GM12878 (cell line): ENCODE results near the gene SERINC1. TPM values are rescaled to one million over a fixed set of nuclear protein-coding genes. Genes with fewer than 3 reads are reported as not detected.

ENCODE experiments used
- ATAC-seq: fragments of 200-7000 bp; cut with Tn5 transposase; 3 replicates; pipeline ENCODE4 v1.9.1; 2020; ENCODE audit warnings: mild to moderate bottlenecking, moderate library complexity
- BruUV-seq: library from RNA; stranded (reverse); fragments of 400-500 nt; replicated peaks from 2 replicates; lab custom pipeline; 2021; lab: Mats Ljungman, UMichigan
- CTCF ChIA-PET: fragments of 300-600 bp; sonication (Branson Sonifier 250); formaldehyde crosslinking; extraction: SDS; loops from one replicate; lab custom pipeline; 2021; ENCODE audit warnings: inconsistent platforms; lab: Yijun Ruan, JAX
- POLR2A ChIA-PET: fragments of 350-600 bp; formaldehyde crosslinking; extraction: SDS; loops from one replicate; lab custom pipeline; 2021; ENCODE audit warnings: inconsistent platforms; lab: Charles Lee
- RAD21 ChIA-PET: fragments of 300-600 bp; sonication (Branson Sonifier 250); formaldehyde crosslinking; loops from one replicate; lab custom pipeline; 2023; ENCODE audit warnings: antibody characterized with exemption; ENCODE audit not compliant: unreplicated experiment; lab: Charles Lee
- SMC1A ChIA-PET: fragments of 300-600 bp; sonication (Branson Sonifier 250); formaldehyde crosslinking; loops from one replicate; lab custom pipeline; 2023; ENCODE audit not compliant: unreplicated experiment, uncharacterized antibody; lab: Charles Lee
- DNase-seq: peaks from one replicate; pipeline ENCODE4 v3.0.0-alpha.2; 2011; ENCODE audit warnings: low read depth, low spot score
- FAIRE-seq: peaks from 3 replicates; lab custom pipeline; 2011; peaks lifted over from hg19 to GRCh38; lab: Jason Lieb, UNC
- H2AFZ ChIP-seq: 2 replicates; pipeline ENCODE4 v1.6.0; 2011; ENCODE audit warnings: low read depth, low read length, control low read depth; ENCODE audit not compliant: control insufficient read depth
- H3K27ac ChIP-seq: 2 replicates; pipeline ENCODE4 v1.5.1; 2011; ENCODE audit warnings: control low read depth; ENCODE audit not compliant: control insufficient read depth, insufficient read depth
- H3K27me3 ChIP-seq, 2 experiments: replicated peaks in 1 of 2; 2 replicates each; pipeline versions ENCODE4 v1.6.0 to v1.6.1; 2011; ENCODE audit warnings: low read length in 1 of 2; ENCODE audit not compliant: control insufficient read depth in 2 of 2, insufficient read depth in 2 of 2
- H3K36me3 ChIP-seq, 2 experiments: 2 replicates each; pipeline ENCODE4 v1.5.1; 2011; ENCODE audit warnings: low read length in 1 of 2; ENCODE audit not compliant: control insufficient read depth in 2 of 2, insufficient read depth in 2 of 2
- H3K4me1 ChIP-seq: 2 replicates; pipeline ENCODE4 v1.6.1; 2011; ENCODE audit warnings: mild to moderate bottlenecking, low read length, moderate library complexity, mixed read lengths; ENCODE audit not compliant: control insufficient read depth, insufficient read depth
- H3K4me2 ChIP-seq: 2 replicates; pipeline ENCODE4 v1.6.0; 2011; ENCODE audit warnings: control low read depth; ENCODE audit not compliant: control insufficient read depth, insufficient read depth
- H3K4me3 ChIP-seq: fragments of 200-600 bp; sonication (generic); 2 replicates; pipeline ENCODE4 v1.5.1; 2016
- H3K79me2 ChIP-seq: 2 replicates; pipeline ENCODE4 v1.6.0; 2011; ENCODE audit warnings: low read length; ENCODE audit not compliant: control insufficient read depth, insufficient read depth
- H3K9ac ChIP-seq: 2 replicates; pipeline ENCODE4 v1.8.0; 2011; ENCODE audit warnings: low read length, control low read depth, mixed read lengths; ENCODE audit not compliant: control insufficient read depth, insufficient read depth
- H3K9me3 ChIP-seq: replicated peaks from 3 replicates; pipeline ENCODE4 v1.5.1; 2011; ENCODE audit warnings: mild to moderate bottlenecking, low read length; ENCODE audit not compliant: control insufficient read depth, insufficient read depth
- H4K20me1 ChIP-seq: 2 replicates; pipeline ENCODE4 v1.6.0; 2011; ENCODE audit not compliant: control insufficient read depth, insufficient read depth
- GABPA ChIP-seq: IDR thresholded peaks from 2 replicates; pipeline ENCODE4 v1.6.1; 2014; ENCODE audit warnings: antibody characterized with exemption, low read depth, mild to moderate bottlenecking, inconsistent platforms
- PML ChIP-seq: IDR thresholded peaks from 2 replicates; pipeline ENCODE4 v1.6.1; 2012; ENCODE audit warnings: low read length, inconsistent platforms
- POLR2AphosphoS2 ChIP-seq: IDR thresholded peaks from 2 replicates; pipeline ENCODE4 v1.6.1; 2011; ENCODE audit warnings: low read depth, mild to moderate bottlenecking, low read length, improper control_type of control experiment, moderate library complexity
- RB1 ChIP-seq: fragments of 450-650 bp; formaldehyde crosslinking; IDR thresholded peaks from 2 replicates; pipeline ENCODE4 v1.6.1; 2017; ENCODE audit warnings: mild to moderate bottlenecking, borderline replicate concordance
- STAT3 ChIP-seq: IDR thresholded peaks from 2 replicates; pipeline ENCODE4 v1.6.1; 2011; ENCODE audit warnings: low read depth, low read length, improper control_type of control experiment
- ZNF384 ChIP-seq: IDR thresholded peaks from 2 replicates; pipeline ENCODE4 v1.6.1; 2012; ENCODE audit warnings: low read depth, mild to moderate bottlenecking, low read length, improper control_type of control experiment, borderline replicate concordance
- ZNF592 ChIP-seq: fragments of 450-650 bp; IDR thresholded peaks from 2 replicates; pipeline ENCODE4 v1.6.1; 2017; ENCODE audit warnings: mild to moderate bottlenecking, moderate library complexity
- WGBS: methylation state at CpG from one replicate; pipeline ENCODE4 v1.1.6; 2016; ENCODE audit warnings: low lambda C conversion rate; ENCODE audit not compliant: insufficient replicate concordance, insufficient coverage; ENCODE audit errors: missing lambda C conversion rate; 5-methylcytosine and 5-hydroxymethylcytosine counted together
- in situ Hi-C: fragments of 300-500 bp; cut with MboI; formaldehyde crosslinking; loops from 9 replicates; pipeline ENCODE4 v1.14.3; 2018; ENCODE audit warnings: mixed read lengths
- intact Hi-C: fragments of 100-400 bp; cut with micrococcal nuclease; formaldehyde crosslinking; loops from one replicate; pipeline ENCODE4 v1.14.2; 2022; ENCODE audit not compliant: unreplicated experiment
- polyA plus RNA-seq, 11 experiments: library from polyadenylated mRNA; depleted of rRNA in 4 of 11; unstranded in 6 of 11; stranded (reverse) in 5 of 11; fragments of >200 nt; fragmentation: Nextera tagmentation in 4 of 11; fragmentation: Illumina TruSeq in 1 of 11; extraction: Ambion mirVana in 4 of 11; extraction: Trizol in 1 of 11; gene quantifications; 1 replicate in 1 of 11; 2 replicates in 10 of 11; pipeline versions ENCODE4 v1.2.1 to v1.2.3, GENCODE V29; 2011 to 2016; ENCODE audit warnings: inconsistent platforms in 2 of 11, missing spikeins in 2 of 11, low read depth in 1 of 11
- total RNA-seq, 4 experiments: library from RNA; depleted of rRNA in 3 of 4; stranded (reverse); fragments of >200 nt in 3 of 4; fragmentation: Illumina TruSeq in 1 of 4; extraction: Trizol in 1 of 4; gene quantifications; 2 replicates each; pipeline versions ENCODE4 v1.2.1 to v1.2.3, GENCODE V29; 2013 to 2021
- TF ChIP-seq, protein P1 (sequence below): IDR thresholded peaks from 2 replicates; pipeline ENCODE4 v1.6.1; 2012; ENCODE audit warnings: low read depth, low read length, improper control_type of control experiment
- TF ChIP-seq, protein P2 (sequence below): fragments of 450-650 bp; IDR thresholded peaks from 2 replicates; pipeline ENCODE4 v1.6.1; 2017; ENCODE audit warnings: borderline replicate concordance

The SERINC1 gene
- total and polyA plus RNA-seq, 10 of the 15 experiments (the other 5 are each of a cell fraction or from before 2014, with no cell fraction given) = 18.5 to 45.7 (median 31.1) TPM

- Histone ChIP-seq H3K9ac (no peak overlapping the region), H3K4me2 (no peak overlapping the region), H3K27ac (no peak overlapping the region), H4K20me1 (no peaks in the 10 kb centered on the region), H3K36me3 (peaks cover 0 to 7% of the 10 kb centered on the region in 2 experiments; a peak in 1 of 4 replicates), H3K9me3 (no peaks in the 10 kb centered on the region), H3K79me2 (no peaks in the 10 kb centered on the region), H3K4me3 (no peak overlapping the region), H3K27me3 (no peaks in the 10 kb centered on the region), H3K4me1 (0 out of 2 replicates have a peak, but pooled peaks cover 3% of the 10 kb centered on the region), H2AFZ (no peak overlapping the region)
- ChIA-PET CTCF (no interaction called here), RAD21 (no interaction called here), SMC1A (interaction anchor here (1.0 to 2.0 kb wide), 2 partner anchors 8 to 20 kb away, joined by 4 read pairs; no protein-coding TSS in a partner anchor), POLR2A (no interaction called here)
- BruUV-seq = no TSS peak
- ATAC-seq (no peak), FAIRE-seq (no peak), DNase-seq (no peak)
- in situ Hi-C loops = no loop called here
- 96% methylated on average over 1 of the region's 1 CpG for WGBS
- intact Hi-C loops = loop anchor here (5.0 kb wide), 1 partner anchor 34 kb away; no protein-coding TSS in a partner anchor
- TF ChIP-seq, protein P1, sequence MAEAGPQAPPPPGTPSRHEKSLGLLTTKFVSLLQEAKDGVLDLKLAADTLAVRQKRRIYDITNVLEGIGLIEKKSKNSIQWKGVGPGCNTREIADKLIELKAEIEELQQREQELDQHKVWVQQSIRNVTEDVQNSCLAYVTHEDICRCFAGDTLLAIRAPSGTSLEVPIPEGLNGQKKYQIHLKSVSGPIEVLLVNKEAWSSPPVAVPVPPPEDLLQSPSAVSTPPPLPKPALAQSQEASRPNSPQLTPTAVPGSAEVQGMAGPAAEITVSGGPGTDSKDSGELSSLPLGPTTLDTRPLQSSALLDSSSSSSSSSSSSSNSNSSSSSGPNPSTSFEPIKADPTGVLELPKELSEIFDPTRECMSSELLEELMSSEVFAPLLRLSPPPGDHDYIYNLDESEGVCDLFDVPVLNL = no peak
- TF ChIP-seq RB1 (no peak), POLR2AphosphoS2 (no peak)
- TF ChIP-seq, all 136 proteins: peak for 0
These were observed 47.9 kb downstream of the SERINC1 start for GRCh38 chr6:122423734-122424133.

DNA sequence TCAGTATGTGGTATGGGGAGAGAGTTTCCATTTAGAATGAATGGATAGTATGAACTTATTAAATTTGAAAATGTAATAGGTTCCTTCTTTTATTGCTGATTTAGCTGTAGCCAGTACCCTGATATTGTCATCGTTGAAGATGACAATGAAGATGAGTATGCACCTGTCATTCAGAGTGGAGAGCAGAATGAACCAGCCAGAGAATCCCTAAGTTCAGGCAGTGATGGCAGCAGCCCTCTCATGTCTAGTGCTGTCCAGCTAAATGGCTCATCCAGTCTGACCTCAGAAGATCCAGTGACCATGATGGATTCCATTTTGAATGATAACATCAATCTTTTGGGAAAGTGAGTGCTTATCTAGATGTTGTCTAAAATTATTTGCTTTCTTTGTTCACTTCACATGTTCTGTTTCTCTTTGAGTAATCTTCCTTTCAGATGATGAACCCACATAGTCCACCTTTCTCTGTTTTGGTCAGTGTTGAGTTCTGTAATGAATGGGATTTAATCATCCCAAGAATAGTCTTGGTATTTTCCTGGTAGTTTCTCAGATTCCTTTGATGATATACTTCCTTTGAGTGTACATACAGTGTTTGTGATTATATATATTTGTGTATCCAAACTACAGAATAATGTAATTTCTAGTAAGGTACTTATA is 48.9 kb downstream of the SERINC1 start:
- Histone ChIP-seq H3K4me1 (0 out of 2 replicates have a peak, but pooled peaks cover 3% of the 10 kb centered on the region), H3K27ac (no peak overlapping the region), H3K9me3 (no peaks in the 10 kb centered on the region), H3K4me3 (no peak overlapping the region), H3K27me3 (no peaks in the 10 kb centered on the region), H3K4me2 (no peak overlapping the region), H4K20me1 (no peaks in the 10 kb centered on the region), H2AFZ (no peak overlapping the region), H3K36me3 (peaks cover 0 to 5% of the 10 kb centered on the region in 2 experiments; a peak in 1 of 4 replicates), H3K79me2 (no peaks in the 10 kb centered on the region), H3K9ac (no peak overlapping the region)
- CTCF ChIA-PET = no interaction called here
- ATAC-seq (peak; percentile 85), FAIRE-seq (peak; percentile 78), DNase-seq (peak; percentile 15)
- intact Hi-C loops (loop anchor here (5.0 kb wide), 1 partner anchor 35 kb away; no protein-coding TSS in a partner anchor), in situ Hi-C loops (no loop called here)
- 0% methylated on average over 1 of the region's 1 CpG for WGBS
- SMC1A ChIA-PET = interaction anchor here (1.0 to 2.1 kb wide), 2 partner anchors 9 to 10 kb away, joined by 4 to 6 read pairs; no protein-coding TSS in a partner anchor
- RAD21 ChIA-PET = no interaction called here
- no TSS peak for BruUV-seq
- POLR2A ChIA-PET = no interaction called here
- TF ChIP-seq GABPA = peak; percentile 71
- TF ChIP-seq, protein P2, sequence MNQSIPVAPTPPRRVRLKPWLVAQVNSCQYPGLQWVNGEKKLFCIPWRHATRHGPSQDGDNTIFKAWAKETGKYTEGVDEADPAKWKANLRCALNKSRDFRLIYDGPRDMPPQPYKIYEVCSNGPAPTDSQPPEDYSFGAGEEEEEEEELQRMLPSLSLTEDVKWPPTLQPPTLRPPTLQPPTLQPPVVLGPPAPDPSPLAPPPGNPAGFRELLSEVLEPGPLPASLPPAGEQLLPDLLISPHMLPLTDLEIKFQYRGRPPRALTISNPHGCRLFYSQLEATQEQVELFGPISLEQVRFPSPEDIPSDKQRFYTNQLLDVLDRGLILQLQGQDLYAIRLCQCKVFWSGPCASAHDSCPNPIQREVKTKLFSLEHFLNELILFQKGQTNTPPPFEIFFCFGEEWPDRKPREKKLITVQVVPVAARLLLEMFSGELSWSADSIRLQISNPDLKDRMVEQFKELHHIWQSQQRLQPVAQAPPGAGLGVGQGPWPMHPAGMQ = no peak
- TF ChIP-seq PML = no peak; the same call in 1 of the 2 replicates
- no peak for TF ChIP-seq ZNF592
- no peak for TF ChIP-seq ZNF384
- TF ChIP-seq STAT3 = no peak
